CD4-positive, CD25-positive, alpha-beta regulatory T cell (primary cell): ENCODE data around the gene CNDP1. TPM values are rescaled to one million over a fixed set of nuclear protein-coding genes. Genes with fewer than 3 reads are reported as not detected.

Source experiments
- ATAC-seq, 2 donors: fragments of 150-1000 bp; cut with Tn5 transposase; one replicate each; pipeline ENCODE4 v1.10.0; 2021; ENCODE audit warnings: low read depth in 2 of 2, moderate number of reproducible peaks in 2 of 2, moderate library complexity in 1 of 2
- DNase-seq, 3 donors: peaks; one replicate each; pipeline versions ENCODE4 v3.0.0 to v3.0.0-alpha.2; 2012 to 2022; ENCODE audit warnings: mixed read lengths in 1 of 3
- H3K27ac ChIP-seq: one replicate; pipeline ENCODE4 v1.7.0; 2013; ENCODE audit warnings: mild to moderate bottlenecking, low read length; ENCODE audit not compliant: insufficient read depth, poor library complexity, severe bottlenecking
- H3K27me3 ChIP-seq: one replicate; pipeline ENCODE4 v1.7.0; 2013; ENCODE audit warnings: low read length; ENCODE audit not compliant: control insufficient read depth, insufficient read depth
- H3K36me3 ChIP-seq: one replicate; pipeline ENCODE4 v1.7.0; 2013; ENCODE audit warnings: mild to moderate bottlenecking, low read length, moderate library complexity; ENCODE audit not compliant: control insufficient read depth, insufficient read depth
- H3K4me1 ChIP-seq: 2 replicates; pipeline ENCODE4 v1.7.0; 2013; ENCODE audit warnings: mild to moderate bottlenecking, low read length; ENCODE audit not compliant: insufficient read depth, control insufficient read depth, poor library complexity, severe bottlenecking
- H3K4me3 ChIP-seq: one replicate; pipeline ENCODE4 v1.7.0; 2013; ENCODE audit warnings: low read depth, mild to moderate bottlenecking, low read length, moderate library complexity
- H3K9me3 ChIP-seq, 2 experiments: 1 replicate in 1 of 2; 2 replicates in 1 of 2; pipeline ENCODE4 v1.7.0; 2013; ENCODE audit warnings: low read length in 2 of 2, mild to moderate bottlenecking in 1 of 2, moderate library complexity in 1 of 2; ENCODE audit not compliant: control insufficient read depth in 2 of 2
- H3K27ac Mint-ChIP-seq, 3 donors: one replicate each; pipeline ENCODE4 v1.8.0; 2020 to 2022; ENCODE audit warnings: mild to moderate bottlenecking in 3 of 3, mixed read lengths in 3 of 3, moderate library complexity in 2 of 3
- H3K27me3 Mint-ChIP-seq: one replicate; pipeline ENCODE4 v1.8.0; 2022; ENCODE audit warnings: mild to moderate bottlenecking, mixed read lengths
- H3K36me3 Mint-ChIP-seq: one replicate; pipeline ENCODE4 v1.8.0; 2020; ENCODE audit warnings: mixed read lengths
- H3K4me1 Mint-ChIP-seq, 4 donors: one replicate each; pipeline ENCODE4 v1.8.0; 2020 to 2022; ENCODE audit warnings: mixed read lengths in 4 of 4, mild to moderate bottlenecking in 1 of 4
- H3K4me3 Mint-ChIP-seq, 4 donors: one replicate each; pipeline ENCODE4 v1.8.0; 2020 to 2022; ENCODE audit warnings: mild to moderate bottlenecking in 4 of 4, mixed read lengths in 4 of 4, moderate library complexity in 3 of 4
- H3K9me3 Mint-ChIP-seq, 7 donors: one replicate each; pipeline ENCODE4 v1.8.0; 2020 to 2022; ENCODE audit warnings: mixed read lengths in 7 of 7, mild to moderate bottlenecking in 3 of 7, moderate library complexity in 2 of 7
- polyA plus RNA-seq, 4 donors: library from polyadenylated mRNA; unstranded; fragments of 300-500 nt; fragmentation: Illumina TruSeq; gene quantifications; one replicate each; pipeline ENCODE4 v1.2.3, GENCODE V29; 2021
- total RNA-seq: library from RNA; stranded (reverse); gene quantifications from one replicate; pipeline ENCODE4 v1.2.3, GENCODE V29; 2022

The CNDP1 gene
- total and polyA plus RNA-seq, 5 donors from 2014 or later: 0.15 TPM; not detected in 4

- no peak overlapping the region for H3K4me3 ChIP-seq
- Mint-ChIP-seq H3K4me1 (no peaks in the 10 kb centered on the region), H3K27me3 (peaks cover 20% of the 10 kb centered on the region)
Observed at GRCh38 chr18:74569401-74569800, 35.1 kb downstream of the CNDP1 start.

GRCh38 chr18:74570266-74570665, 36.0 kb downstream of the CNDP1 start:
- Histone ChIP-seq H3K4me1 (no peaks in the 10 kb centered on the region), H3K4me3 (no peak overlapping the region), H3K36me3 (no peaks in the 10 kb centered on the region), H3K27me3 (no peaks in the 10 kb centered on the region), H3K9me3 (no peaks in the 10 kb centered on the region), H3K27ac (no peak overlapping the region)
- Mint-ChIP-seq H3K4me3 (no peak overlapping the region), H3K36me3 (no peaks in the 10 kb centered on the region), H3K27me3 (peaks cover 20% of the 10 kb centered on the region), H3K9me3 (peaks cover 0 to 11% (median 2%) of the 10 kb centered on the region in 7 donors), H3K4me1 (no peaks in the 10 kb centered on the region), H3K27ac (no peak overlapping the region)
- DNase-seq (no peak), ATAC-seq (no peak)

More at GRCh38 chr18:74569401-74569800, 35.1 kb downstream of the CNDP1 start:
- no peaks in the 10 kb centered on the region for H3K36me3 ChIP-seq
- ATAC-seq (no peak), DNase-seq (no peak)
- Mint-ChIP-seq H3K9me3 (peaks cover 0 to 11% (median 2%) of the 10 kb centered on the region in 7 donors), H3K36me3 (no peaks in the 10 kb centered on the region), H3K4me3 (no peak overlapping the region), H3K27ac (no peak overlapping the region)
- H3K4me1 ChIP-seq: no peaks in the 10 kb centered on the region
- no peaks in the 10 kb centered on the region for H3K9me3 ChIP-seq
- H3K27me3 ChIP-seq: no peaks in the 10 kb centered on the region
- H3K27ac ChIP-seq: no peak overlapping the region

GRCh38 chr18:74571895-74572680, 37.8 kb downstream of the CNDP1 start:
- H3K27ac ChIP-seq: no peak overlapping the region
- H3K27ac Mint-ChIP-seq: no peak overlapping the region

GRCh38 chr18:74573053-74573452, 38.8 kb downstream of the CNDP1 start:
- H3K4me3 Mint-ChIP-seq: no peak overlapping the region
- peaks cover under 1% of the 10 kb centered on the region for H3K27me3 ChIP-seq
- no peak overlapping the region for H3K27ac Mint-ChIP-seq
- no peaks in the 10 kb centered on the region for H3K4me1 Mint-ChIP-seq
- H3K4me1 ChIP-seq: no peaks in the 10 kb centered on the region
- no peaks in the 10 kb centered on the region for H3K36me3 ChIP-seq
- H3K9me3 ChIP-seq: no peaks in the 10 kb centered on the region
- no peak overlapping the region for H3K27ac ChIP-seq
- no peak for DNase-seq
- peaks cover 0 to 2% (median 0%) of the 10 kb centered on the region in 7 donors for H3K9me3 Mint-ChIP-seq
- H3K4me3 ChIP-seq: no peak overlapping the region
- H3K27me3 Mint-ChIP-seq: peaks cover 17% of the 10 kb centered on the region
- no peak for ATAC-seq
- H3K36me3 Mint-ChIP-seq: no peaks in the 10 kb centered on the region

More at GRCh38 chr18:74571895-74572680, 37.8 kb downstream of the CNDP1 start:
- ATAC-seq: no peak
- Mint-ChIP-seq H3K4me1 (no peaks in the 10 kb centered on the region), H3K9me3 (peaks cover 0 to 4% (median 1%) of the 10 kb centered on the region in 7 donors), H3K4me3 (no peak overlapping the region), H3K27me3 (peaks cover 17% of the 10 kb centered on the region), H3K36me3 (no peaks in the 10 kb centered on the region)
- Histone ChIP-seq H3K4me3 (no peak overlapping the region), H3K4me1 (no peaks in the 10 kb centered on the region), H3K36me3 (no peaks in the 10 kb centered on the region), H3K27me3 (no peaks in the 10 kb centered on the region), H3K9me3 (no peaks in the 10 kb centered on the region)
- no peak for DNase-seq

- Histone ChIP-seq H3K27me3 (peaks cover 3% of the 10 kb centered on the region), H3K27ac (no peak overlapping the region), H3K36me3 (no peaks in the 10 kb centered on the region), H3K4me1 (no peaks in the 10 kb centered on the region), H3K9me3 (no peaks in the 10 kb centered on the region), H3K4me3 (no peak overlapping the region)
- Mint-ChIP-seq H3K9me3 (peaks cover 0 to 2% (median 0%) of the 10 kb centered on the region in 7 donors), H3K36me3 (no peaks in the 10 kb centered on the region), H3K4me1 (no peaks in the 10 kb centered on the region), H3K27me3 (peaks cover 13% of the 10 kb centered on the region), H3K4me3 (no peak overlapping the region), H3K27ac (no peak overlapping the region)
- no peak for DNase-seq
- ATAC-seq: no peak
Observed at GRCh38 chr18:74574916-74575315, 40.6 kb downstream of the CNDP1 start.

- H3K36me3 Mint-ChIP-seq: no peaks in the 10 kb centered on the region
- no peak overlapping the region for H3K4me3 Mint-ChIP-seq
- peaks cover 0 to 2% (median 0%) of the 10 kb centered on the region in 7 donors for H3K9me3 Mint-ChIP-seq
- H3K4me1 ChIP-seq: no peaks in the 10 kb centered on the region
- no peak overlapping the region for H3K27ac Mint-ChIP-seq
- H3K27me3 ChIP-seq: peaks cover 11% of the 10 kb centered on the region
- ATAC-seq: no peak
- H3K4me1 Mint-ChIP-seq: no peaks in the 10 kb centered on the region
- no peaks in the 10 kb centered on the region for H3K9me3 ChIP-seq
- no peak for DNase-seq
- no peak overlapping the region for H3K27ac ChIP-seq
- no peaks in the 10 kb centered on the region for H3K36me3 ChIP-seq
- H3K27me3 Mint-ChIP-seq: peaks cover 6% of the 10 kb centered on the region
- H3K4me3 ChIP-seq: no peak overlapping the region
Observed at GRCh38 chr18:74577019-74577418, 42.7 kb downstream of the CNDP1 start.

GRCh38 chr18:74579496-74580065, 45.3 kb downstream of the CNDP1 start:
- Mint-ChIP-seq H3K4me1 (no peaks in the 10 kb centered on the region), H3K27me3 (peaks cover 9% of the 10 kb centered on the region), H3K27ac (peak overlapping the region in 1 of 3 donors; percentile 79), H3K4me3 (no peak overlapping the region), H3K9me3 (peaks cover 0 to 2% (median 0%) of the 10 kb centered on the region in 7 donors), H3K36me3 (no peaks in the 10 kb centered on the region)
- DNase-seq (no peak), ATAC-seq (no peak)
- H3K4me3 ChIP-seq: no peak overlapping the region
- H3K27ac ChIP-seq: no peak overlapping the region
- H3K4me1 ChIP-seq: no peaks in the 10 kb centered on the region
- peaks cover 14% of the 10 kb centered on the region for H3K27me3 ChIP-seq
- H3K36me3 ChIP-seq: no peaks in the 10 kb centered on the region
- H3K9me3 ChIP-seq: no peaks in the 10 kb centered on the region
